SK-N-SH treated with all-trans-retinoic acid at 6 μM for 48 hours (cell line): ENCODE measurements around the gene FOXG1.

ENCODE experiments used
- ARNTL ChIP-seq: fragments of 450-650 bp; formaldehyde crosslinking; IDR thresholded peaks from 2 replicates; pipeline ENCODE4 v1.5.0; 2020; ENCODE audit warnings: low read depth, mild to moderate bottlenecking, moderate library complexity, borderline replicate concordance
- CREB5 ChIP-seq: fragments of 250-450 bp; sonication (Bioruptor Pico); IDR thresholded peaks from 2 replicates; pipeline ENCODE4 v1.5.1; 2020; ENCODE audit warnings: low read depth, mild to moderate bottlenecking, moderate library complexity
- CSDC2 ChIP-seq: fragments of 250-450 bp; sonication (Bioruptor Pico); IDR thresholded peaks from 2 replicates; pipeline ENCODE4 v1.5.0; 2020; ENCODE audit warnings: mild to moderate bottlenecking, moderate library complexity
- CSRNP3 ChIP-seq: fragments of 250-450 bp; sonication (Bioruptor Pico); IDR thresholded peaks from 2 replicates; pipeline ENCODE4 v1.5.1; 2021; ENCODE audit warnings: mild to moderate bottlenecking, moderate library complexity
- OSR1 ChIP-seq: fragments of 250-450 bp; sonication (Bioruptor Pico); IDR thresholded peaks from 2 replicates; pipeline ENCODE4 v1.8.0; 2022; ENCODE audit warnings: moderate library complexity, mild to moderate bottlenecking, inconsistent platforms
- PATZ1 ChIP-seq: fragments of 250-450 bp; sonication (Bioruptor Pico); IDR thresholded peaks from 2 replicates; pipeline ENCODE4 v1.8.0; 2020; ENCODE audit warnings: mild to moderate bottlenecking, moderate library complexity, borderline replicate concordance
- POU6F1 ChIP-seq: fragments of 250-450 bp; sonication (Bioruptor Pico); IDR thresholded peaks from 2 replicates; pipeline ENCODE4 v1.8.0; 2021; ENCODE audit warnings: low read depth, mild to moderate bottlenecking, moderate library complexity, borderline replicate concordance
- RARB ChIP-seq: fragments of 250-450 bp; sonication (Bioruptor Pico); IDR thresholded peaks from 2 replicates; pipeline ENCODE4 v1.8.0; 2021; ENCODE audit warnings: mild to moderate bottlenecking, moderate library complexity
- ZFP3 ChIP-seq: fragments of 250-450 bp; sonication (Bioruptor Pico); IDR thresholded peaks from 2 replicates; pipeline ENCODE4 v1.5.0; 2020; ENCODE audit warnings: mild to moderate bottlenecking, moderate library complexity
- ZFP30 ChIP-seq: fragments of 450-650 bp; formaldehyde crosslinking; IDR thresholded peaks from 2 replicates; pipeline ENCODE4 v1.5.0; 2022; ENCODE audit warnings: mild to moderate bottlenecking, moderate library complexity
- ZNF565 ChIP-seq: fragments of 450-650 bp; formaldehyde crosslinking; conservative IDR thresholded peaks from 2 replicates; pipeline ENCODE4 v1.5.0; 2020; ENCODE audit warnings: low read depth, mild to moderate bottlenecking, moderate library complexity
- ZNF8 ChIP-seq: fragments of 450-650 bp; formaldehyde crosslinking; IDR thresholded peaks from 2 replicates; pipeline ENCODE4 v1.5.0; 2020; ENCODE audit warnings: mild to moderate bottlenecking, moderate library complexity

- TF ChIP-seq CSRNP3 (CRISPR knock-in tag) (no peak), ARNTL (no peak), POU6F1 (CRISPR knock-in tag) (no peak), ZNF565 (CRISPR knock-in tag) (no peak), RARB (CRISPR knock-in tag) (no peak), PATZ1 (no peak), ZNF8 (CRISPR knock-in tag) (no peak), ZFP30 (CRISPR knock-in tag) (no peak), OSR1 (CRISPR knock-in tag) (no peak), CREB5 (CRISPR knock-in tag) (no peak), CSDC2 (CRISPR knock-in tag) (no peak), ZFP3 (CRISPR knock-in tag) (no peak)
Observed at GRCh38 chr14:28776482-28777266, 10.1 kb downstream of the FOXG1 start.
